GM12892 (cell line): ENCODE measurements around the gene SDK2.

Experiments used
- POLR2A ChIP-seq: IDR thresholded peaks from 2 replicates; pipeline ENCODE4 v1.6.1; 2011; ENCODE audit warnings: low read depth, low read length, control low read depth
- POLR2AphosphoS5 ChIP-seq: IDR thresholded peaks from 2 replicates; pipeline ENCODE4 v1.6.1; 2011; ENCODE audit warnings: low read depth, low read length, control low read depth
- TAF1 ChIP-seq: IDR thresholded peaks from 2 replicates; pipeline ENCODE4 v1.6.1; 2011; ENCODE audit warnings: low read depth, mild to moderate bottlenecking, control low read depth, low read length, borderline replicate concordance

GRCh38 chr17:73343739-73344454 lies 300.3 kb downstream of the SDK2 start:
- TF ChIP-seq TAF1 (no peak), POLR2A (no peak), POLR2AphosphoS5 (no peak)
